NCI-H128 (cell line): ENCODE data around the gene CIZ1.
"Not testable (repeated sequence)": the region's sequence is repeated elsewhere in the genome, so short reads cannot be mapped to it uniquely, and the experiment has no call there.

Experiments used
- DNase-seq: peaks from one replicate; lab custom pipeline; 2025; ENCODE audit not compliant: unreplicated experiment; lab: John Stamatoyannopoulos, UW

The CIZ1 gene

GRCh38 chr9:128148509-128149000 lies 42.8 kb downstream of the CIZ1 start:
- DNase-seq, result no peak

GRCh38 chr9:128146591-128147120 lies 44.7 kb downstream of the CIZ1 start:
- no peak for DNase-seq

- DNase-seq, result no peak
These were observed 45.4 kb downstream of the CIZ1 start for GRCh38 chr9:128145951-128146351.

GRCh38 chr9:128145536-128145935 lies 45.8 kb downstream of the CIZ1 start:
- no peak for DNase-seq

GRCh38 chr9:128144239-128145181 lies 46.9 kb downstream of the CIZ1 start:
- DNase-seq, result no peak

GRCh38 chr9:128143525-128144238 lies 47.7 kb downstream of the CIZ1 start:
- no peak for DNase-seq

- no peak for DNase-seq
These were observed 48.8 kb downstream of the CIZ1 start for GRCh38 chr9:128142596-128142995.

- DNase-seq, result no peak
These were observed 49.3 kb downstream of the CIZ1 start for GRCh38 chr9:128142061-128142460.

GRCh38 chr9:128141604-128142003 lies 49.8 kb downstream of the CIZ1 start:
- no peak for DNase-seq

GRCh38 chr9:128139621-128140020 lies 51.8 kb downstream of the CIZ1 start:
- no peak for DNase-seq

GRCh38 chr9:128138001-128138400 lies 53.4 kb downstream of the CIZ1 start:
- no peak for DNase-seq

GRCh38 chr9:128136816-128137793 lies 54.3 kb downstream of the CIZ1 start:
- no peak for DNase-seq

GRCh38 chr9:128135561-128135960 lies 55.8 kb downstream of the CIZ1 start:
- not testable (repeated sequence) for DNase-seq

- not testable (repeated sequence) for DNase-seq
These were observed 59.2 kb downstream of the CIZ1 start for GRCh38 chr9:128132139-128132538.

- not testable (repeated sequence) for DNase-seq
These were observed 60.0 kb downstream of the CIZ1 start for GRCh38 chr9:128131346-128131745.

GRCh38 chr9:128130651-128131050 lies 60.7 kb downstream of the CIZ1 start:
- DNase-seq, result not testable (repeated sequence)

- DNase-seq, result not testable (repeated sequence)
These were observed 61.3 kb downstream of the CIZ1 start for GRCh38 chr9:128129976-128130590.

GRCh38 chr9:128128836-128129590 lies 62.4 kb downstream of the CIZ1 start:
- DNase-seq, result no peak
